ENCODE results near the gene TRPC4AP. TPM values are rescaled to one million over a fixed set of nuclear protein-coding genes. Genes with fewer than 3 reads are reported as not detected.

The TRPC4AP gene
- total and polyA plus RNA-seq, 9 donors, result 30.5 to 51.8 (median 40.7) TPM

- Histone ChIP-seq H3K4me3 (peak within 1 kb of the TSS; percentile 79), H3K27me3 (no peaks in the 10 kb centered on the region), H3K4me1 (ENCODE audit: insufficient read depth) (no peaks in the 10 kb centered on the region), H3K27ac (peak within 1 kb of the TSS; percentile 59 to 86), H3K9me3 (no peaks in the 10 kb centered on the region), H3K36me3 (no peaks in the 10 kb centered on the region)
- WGBS, 3 donors, result 0 to 1% (median 1%) methylated on average over 54 to 62 of the region's 62 CpGs
- TF ChIP-seq EP300 (IDR thresholded peaks at IDR 0.05), result no peak
- TF ChIP-seq POLR2A (IDR thresholded peaks at IDR 0.05), result peak; percentile 64
- TF ChIP-seq CTCF (IDR thresholded peaks at IDR 0.05), result peak in 2 of 3 donors; percentile 61 to 71
- peak; percentile 97 to 99 (median 99) for DNase-seq
- intact Hi-C loops (cut with DNase I), result loop anchor here (2.0 to 5.0 kb wide), 2 partner anchors 81 to 83 kb away; partner anchors contain the start of gene GGT7 (in 3 of the 4)
These were observed 137.2 kb downstream of the TRPC4AP start, which contains the start of the genes GSS and MYH7B for GRCh38 chr20:34955231-34956040. GSS (minus strand) TSS chr20:34955806; CDS start chr20:34951852, 3,954 bp downstream. MYH7B (plus strand) TSS chr20:34955868; CDS start chr20:34978006, 22,138 bp downstream.

- Histone ChIP-seq H3K36me3 (no peaks in the 10 kb centered on the region), H3K27me3 (no peaks in the 10 kb centered on the region), H3K9me3 (no peaks in the 10 kb centered on the region), H3K4me1 (ENCODE audit: insufficient read depth) (no peaks in the 10 kb centered on the region), H3K27ac (peak overlapping the region in 1 of 2 donors; percentile 86), H3K4me3 (peak overlapping the region; percentile 79)
- 10 to 15% (median 12%) methylated on average over 13 of the region's 13 CpGs for WGBS, 3 donors
- no peak for TF ChIP-seq POLR2A (IDR thresholded peaks at IDR 0.05)
- TF ChIP-seq EP300 (IDR thresholded peaks at IDR 0.05), result no peak
- TF ChIP-seq CTCF (IDR thresholded peaks at IDR 0.05), result no peak
- intact Hi-C loops (cut with DNase I), result loop anchor here (2.0 to 5.0 kb wide), 2 partner anchors 80 to 83 kb away; partner anchors contain the start of gene GGT7 (in 3 of the 4)
- DNase-seq, result no peak
These were observed 137.7 kb downstream of the TRPC4AP start for GRCh38 chr20:34954904-34955230.

GRCh38 chr20:34953960-34954359, 138.6 kb downstream of the TRPC4AP start:
- no peaks in the 10 kb centered on the region for H3K4me1 ChIP-seq (ENCODE audit: insufficient read depth)
- no peak for DNase-seq
- intact Hi-C loops (cut with DNase I), result loop anchor here in 1 of 4 donors (2.0 kb wide), 1 partner anchor 79 kb away; no protein-coding TSS in a partner anchor
- WGBS, 3 donors, result 87 to 93% (median 89%) methylated on average over 7 of the region's 7 CpGs
- H3K4me3 ChIP-seq, result no peak overlapping the region
- no peaks in the 10 kb centered on the region for H3K9me3 ChIP-seq
- no peak overlapping the region for H3K27ac ChIP-seq
- H3K36me3 ChIP-seq, result no peaks in the 10 kb centered on the region
- no peaks in the 10 kb centered on the region for H3K27me3 ChIP-seq
- TF ChIP-seq CTCF (IDR thresholded peaks at IDR 0.05) (no peak), EP300 (IDR thresholded peaks at IDR 0.05) (no peak)

- Histone ChIP-seq H3K36me3 (no peaks in the 10 kb centered on the region), H3K27ac (no peak overlapping the region), H3K4me3 (no peak overlapping the region), H3K27me3 (no peaks in the 10 kb centered on the region), H3K9me3 (no peaks in the 10 kb centered on the region), H3K4me1 (ENCODE audit: insufficient read depth) (no peaks in the 10 kb centered on the region)
- WGBS, 3 donors, result 61 to 80% (median 76%) methylated on average over 5 of the region's 5 CpGs
- TF ChIP-seq POLR2A (IDR thresholded peaks at IDR 0.05) (no peak), EP300 (IDR thresholded peaks at IDR 0.05) (no peak)
- intact Hi-C loops (cut with DNase I), result no loop called here
- DNase-seq, result no peak
These were observed 139.9 kb downstream of the TRPC4AP start for GRCh38 chr20:34952671-34953070.

MicroRNAs within 50 kb of the gene (microRNA counts, 767-probe panel; counts per million panel counts)
- microRNA hsa-miR-499a-3p (2,285 counts per million, percentile 82 among the panel's probes with 10 or more counts), microRNA hsa-miR-499a-5p (530 counts per million, percentile 78 among the panel's probes with 10 or more counts), microRNA hsa-miR-499b-3p (530 counts per million, percentile 78 among the panel's probes with 10 or more counts), microRNA hsa-miR-499b-5p (530 counts per million, percentile 78 among the panel's probes with 10 or more counts)

Small RNAs within 50 kb of the gene (microRNA-seq; reads per million reads assigned to microRNA genes)
- 0 reads per million in 3 donors for gene MIR499A
- gene MIR499B, result 0 reads per million in 3 donors

Small RNAs within 50 kb of the gene (small RNA-seq; reads per million reads assigned to genes)
- gene MIR499A (not detected), gene RF00275 (not detected), gene RNU6-407P (not detected)

Other genes with a start within 250 kb of the TRPC4AP start
- 10 to 100 TPM; 16.9 to 30.3 (median 19.5) TPM for gene GGT7, start 220.0 kb downstream of the TRPC4AP start, total RNA-seq
- gene GGT7, start 220.0 kb downstream of the TRPC4AP start, polyA plus RNA-seq, result 10 to 100 TPM in 1 of 2 donors, 1 to 10 TPM in 1; 4.4 to 15.5 TPM
- gene ACSS2, start 216.2 kb downstream of the TRPC4AP start, total RNA-seq, result 10 to 100 TPM; 26.8 to 42.6 (median 39.1) TPM
- gene ACSS2, start 216.2 kb downstream of the TRPC4AP start, polyA plus RNA-seq, result 10 to 100 TPM; 25.3 to 59.7 TPM
- gene GSS, start 137.0 kb downstream of the TRPC4AP start, total RNA-seq, result 10 to 100 TPM; 14.5 to 35.3 (median 22.2) TPM
- 10 to 100 TPM; 19.8 to 42.0 TPM for gene GSS, start 137.0 kb downstream of the TRPC4AP start, polyA plus RNA-seq
- gene MYH7B, start 136.9 kb downstream of the TRPC4AP start, total RNA-seq, result 1 to 10 TPM in 4 of 7 donors, under 1 TPM in 3; 0.74 to 2.6 (median 1.1) TPM
- 1 to 10 TPM in 1 of 2 donors, under 1 TPM in 1; 0.30 to 2.3 TPM for gene MYH7B, start 136.9 kb downstream of the TRPC4AP start, polyA plus RNA-seq
- gene EDEM2, start 54.5 kb upstream of the TRPC4AP start, total RNA-seq, result 10 to 100 TPM in 5 of 7 donors, 1 to 10 TPM in 2; 6.4 to 14.9 (median 13.4) TPM
- 10 to 100 TPM; 10.3 to 19.4 TPM for gene EDEM2, start 54.5 kb upstream of the TRPC4AP start, polyA plus RNA-seq
- 10 to 100 TPM in 6 of 7 donors, 1 to 10 TPM in 1; 9.1 to 38.4 (median 17.5) TPM for gene PROCR, start 79.3 kb upstream of the TRPC4AP start, total RNA-seq
- 10 to 100 TPM; 24.9 to 40.2 TPM for gene PROCR, start 79.3 kb upstream of the TRPC4AP start, polyA plus RNA-seq
- gene MMP24, start 133.9 kb upstream of the TRPC4AP start, total RNA-seq, result 10 to 100 TPM in 1 of 7 donors, 1 to 10 TPM in 2, under 1 TPM in 4; 0.20 to 10.8 (median 0.67) TPM
- gene MMP24, start 133.9 kb upstream of the TRPC4AP start, polyA plus RNA-seq, result under 1 TPM; 0.55 to 0.81 TPM
- 10 to 100 TPM; 22.9 to 77.7 (median 65.8) TPM for gene MMP24OS, start 185.3 kb upstream of the TRPC4AP start, total RNA-seq
- gene MMP24OS, start 185.3 kb upstream of the TRPC4AP start, polyA plus RNA-seq, result 10 to 100 TPM; 20.5 to 42.4 TPM
- gene EIF6, start 192.0 kb upstream of the TRPC4AP start, total RNA-seq, result 10 to 100 TPM; 36.6 to 93.1 (median 69.8) TPM
- 10 to 100 TPM; 43.3 to 88.4 TPM for gene EIF6, start 192.0 kb upstream of the TRPC4AP start, polyA plus RNA-seq
- gene FAM83C, start 199.6 kb upstream of the TRPC4AP start, total RNA-seq, result not detected
- not detected for gene FAM83C, start 199.6 kb upstream of the TRPC4AP start, polyA plus RNA-seq